Upper lobe of right lung (tissue), 1 donor: ENCODE data around the gene FLYWCH1. TPM values are rescaled to one million over a fixed set of nuclear protein-coding genes. Genes with fewer than 3 reads are reported as not detected.

ENCODE experiments used
- ATAC-seq: fragments of 200-7000 bp; cut with Tn5 transposase; one replicate; pipeline ENCODE4 v1.9.1; 2020; ENCODE audit warnings: mild to moderate bottlenecking, moderate library complexity
- DNase-seq: peaks from one replicate; pipeline ENCODE4 v3.0.0-alpha.2; 2020
- H3K27ac ChIP-seq: fragments of 200-600 bp; one replicate; pipeline ENCODE4 v1.8.0; 2022
- H3K27me3 ChIP-seq: fragments of 200-600 bp; one replicate; pipeline ENCODE4 v1.8.0; 2022; ENCODE audit warnings: mild to moderate bottlenecking
- H3K36me3 ChIP-seq: fragments of 200-600 bp; one replicate; pipeline ENCODE4 v1.8.0; 2022
- H3K4me1 ChIP-seq: fragments of 200-600 bp; one replicate; pipeline ENCODE4 v1.8.0; 2022
- H3K4me3 ChIP-seq: fragments of 200-600 bp; one replicate; pipeline ENCODE4 v1.8.0; 2022; ENCODE audit warnings: mild to moderate bottlenecking
- H3K9me3 ChIP-seq: fragments of 200-600 bp; one replicate; pipeline ENCODE4 v1.8.0; 2022
- CTCF ChIP-seq: fragments of 200-600 bp; IDR thresholded peaks from one replicate; pipeline ENCODE4 v1.8.0; 2022; ENCODE audit warnings: antibody characterized with exemption
- intact Hi-C: fragments of 100-400 bp; cut with DNase I; formaldehyde crosslinking; loops from one replicate; pipeline ENCODE4 v1.11.0; 2022
- total RNA-seq: library from RNA; stranded (reverse); fragmentation: NEBNext Ultra II Directional; extraction: Animal tissue kit (Norgen Biotek cat#: 25700); gene quantifications from one replicate; pipeline ENCODE4 v1.2.1, GENCODE V29; 2021
- donor health status: DM: no; HTN: yes; CAD: no; lungs with severe emphysema.

The FLYWCH1 gene
- total RNA-seq, 1 donor from 2014 or later: 41.3 TPM

GRCh38 chr16:2871926-2872325 lies 39.8 kb upstream of the FLYWCH1 start:
- Histone ChIP-seq H3K9me3 (no peaks in the 10 kb centered on the region), H3K4me1 (peaks cover 13% of the 10 kb centered on the region), H3K4me3 (no peak overlapping the region), H3K36me3 (no peaks in the 10 kb centered on the region), H3K27ac (no peak overlapping the region), H3K27me3 (no peaks in the 10 kb centered on the region)
- no peak for TF ChIP-seq CTCF
- intact Hi-C loops: no loop called here
- ATAC-seq: no peak
- no peak for DNase-seq

- no peaks in the 10 kb centered on the region for H3K9me3 ChIP-seq
- no peak for TF ChIP-seq CTCF
- intact Hi-C loops: no loop called here
- DNase-seq (no peak), ATAC-seq (no peak)
- H3K4me3 ChIP-seq: no peak overlapping the region
- H3K4me1 ChIP-seq: peaks cover 8% of the 10 kb centered on the region
- H3K27ac ChIP-seq: no peak overlapping the region
- no peaks in the 10 kb centered on the region for H3K36me3 ChIP-seq
- no peaks in the 10 kb centered on the region for H3K27me3 ChIP-seq
These were observed 37.5 kb upstream of the FLYWCH1 start for GRCh38 chr16:2874032-2874911.

GRCh38 chr16:2874912-2875362 lies 36.8 kb upstream of the FLYWCH1 start:
- H3K36me3 ChIP-seq: no peaks in the 10 kb centered on the region
- ATAC-seq (peak; percentile 100), DNase-seq (peak; percentile 91)
- no peak overlapping the region for H3K4me3 ChIP-seq
- no peak overlapping the region for H3K27ac ChIP-seq
- peaks cover 8% of the 10 kb centered on the region for H3K4me1 ChIP-seq
- peak; percentile 95 for TF ChIP-seq CTCF
- no peaks in the 10 kb centered on the region for H3K9me3 ChIP-seq
- intact Hi-C loops: no loop called here
- no peaks in the 10 kb centered on the region for H3K27me3 ChIP-seq

GRCh38 chr16:2879854-2880508 lies 31.8 kb upstream of the FLYWCH1 start:
- no peaks in the 10 kb centered on the region for H3K9me3 ChIP-seq
- H3K4me3 ChIP-seq: no peak overlapping the region
- H3K4me1 ChIP-seq: peaks cover 4% of the 10 kb centered on the region
- no peak for TF ChIP-seq CTCF
- no peak for ATAC-seq
- DNase-seq: no peak
- no peaks in the 10 kb centered on the region for H3K27me3 ChIP-seq
- no peaks in the 10 kb centered on the region for H3K36me3 ChIP-seq
- intact Hi-C loops: no loop called here
- no peak overlapping the region for H3K27ac ChIP-seq

- peak; percentile 84 for DNase-seq
- intact Hi-C loops: no loop called here
- ATAC-seq: peak; percentile 29
- Histone ChIP-seq H3K4me1 (peaks cover 4% of the 10 kb centered on the region), H3K36me3 (no peaks in the 10 kb centered on the region), H3K27me3 (no peaks in the 10 kb centered on the region), H3K9me3 (no peaks in the 10 kb centered on the region), H3K4me3 (peak overlapping the region; percentile 92), H3K27ac (peak overlapping the region; percentile 96)
- TF ChIP-seq CTCF: no peak
These were observed 29.7 kb upstream of the FLYWCH1 start for GRCh38 chr16:2881783-2882649.
